Measurements from ENCODE around the gene SMARCA1. TPM values are rescaled to one million over a fixed set of nuclear protein-coding genes. Genes with fewer than 3 reads are reported as not detected.

The SMARCA1 gene
- total and polyA plus RNA-seq, 2 of the 4 experiments (the other 2 are of a cell fraction): 31.0 to 32.8 TPM

- Histone ChIP-seq H3K79me1 (ENCODE audit: low read depth in 1 of 2, low read length in 2 of 2) (no peaks in the 10 kb centered on the region), H4K8ac (ENCODE audit: low read depth in 2 of 2, low read length in 2 of 2) (no peak overlapping the region), H3K9me3 (ENCODE audit: control insufficient read depth, insufficient read depth, low read length) (0 out of 2 replicates have a peak, but pooled peaks cover 3% of the 10 kb centered on the region), H3K4ac (ENCODE audit: low read depth, low read length) (no peak overlapping the region), H3K9ac (ENCODE audit: low read depth, low read length) (no peak overlapping the region), H2BK20ac (ENCODE audit: low read depth, low read length) (no peak overlapping the region), H3K27ac (ENCODE audit: insufficient read depth, low read length) (no peak overlapping the region), H3K23ac (ENCODE audit: low read depth, low read length) (no peak overlapping the region), H2AK5ac (ENCODE audit: low read depth, low read length) (no peak overlapping the region), H3K4me3 (ENCODE audit: insufficient read depth, low read depth, low read length) (no peak overlapping the region), H3K4me2 (ENCODE audit: low read depth, low read length) (no peak overlapping the region), H2BK5ac (ENCODE audit: low read depth, low read length, poor library complexity, severe bottlenecking) (no peak overlapping the region), H4K91ac (ENCODE audit: insufficient read depth, low read depth, low read length) (no peak overlapping the region), H3K56ac (ENCODE audit: extremely low read depth, insufficient read depth, low read length) (no peak overlapping the region), H2AFZ (replicated peaks; ENCODE audit: low read length, poor library complexity) (no peak overlapping the region), H2BK15ac (ENCODE audit: low read depth, low read length) (no peak overlapping the region), H3K18ac (ENCODE audit: low read depth, low read length) (no peak overlapping the region), H2BK120ac (ENCODE audit: low read depth, low read length) (no peak overlapping the region), H4K5ac (ENCODE audit: low read depth, low read length) (no peak overlapping the region), H3K9me1 (ENCODE audit: insufficient read depth, low read length) (no peaks in the 10 kb centered on the region), H3K36me3 (ENCODE audit: control insufficient read depth, insufficient read depth, low read length) (peaks cover 8% of the 10 kb centered on the region; the same call in 1 of the 2 replicates), H3K27me3 (ENCODE audit: control insufficient read depth, insufficient read depth, low read length) (no peaks in the 10 kb centered on the region), H2AK9ac (replicated peaks; ENCODE audit: low read depth, low read length, poor library complexity) (no peak overlapping the region), H3K14ac (replicated peaks; ENCODE audit: low read depth, low read length) (no peak overlapping the region), H3K4me1 (ENCODE audit: control insufficient read depth, insufficient read depth, low read length) (no peaks in the 10 kb centered on the region), H4K20me1 (ENCODE audit: insufficient read depth, low read length) (no peaks in the 10 kb centered on the region)
- in situ Hi-C loops (cut with MboI; ENCODE audit: low sequenced_read_pairs) (no loop called here), intact Hi-C loops (cut with micrococcal nuclease) (no loop called here), dilution Hi-C loops (cut with HindIII; ENCODE audit: low sequenced_read_pairs, unreplicated experiment) (no loop called here)
- WGBS, 2 experiments (ENCODE audit: extremely low coverage in 2 of 2, insufficient read length in 1 of 2): 60% methylated on average over 1 of the region's 1 CpG; no CpG with 5 or more reads in 1 of the 2 experiments
- ATAC-seq (ENCODE audit: low read depth) (no peak), DNase-seq (no peak)
- BruUV-seq (replicated peaks): no TSS peak
- POLR2A ChIA-PET (ENCODE audit: unreplicated experiment): no interaction called here
- TF ChIP-seq BHLHE40 (IDR thresholded peaks at IDR 0.05; ENCODE audit: low read depth, low read length) (no peak), SMC3 (IDR thresholded peaks at IDR 0.05; ENCODE audit: low read depth, low read length) (no peak), FOS (IDR thresholded peaks at IDR 0.05; ENCODE audit: low read depth, low read length) (no peak), RCOR1 (IDR thresholded peaks at IDR 0.05; ENCODE audit: insufficient replicate concordance, low read length) (no peak), RFX5 (IDR thresholded peaks at IDR 0.05; ENCODE audit: low read depth, low read length) (no peak), ELK1 (IDR thresholded peaks at IDR 0.05; ENCODE audit: borderline replicate concordance, low read depth, low read length) (no peak)
- TF ChIP-seq, protein P1, sequence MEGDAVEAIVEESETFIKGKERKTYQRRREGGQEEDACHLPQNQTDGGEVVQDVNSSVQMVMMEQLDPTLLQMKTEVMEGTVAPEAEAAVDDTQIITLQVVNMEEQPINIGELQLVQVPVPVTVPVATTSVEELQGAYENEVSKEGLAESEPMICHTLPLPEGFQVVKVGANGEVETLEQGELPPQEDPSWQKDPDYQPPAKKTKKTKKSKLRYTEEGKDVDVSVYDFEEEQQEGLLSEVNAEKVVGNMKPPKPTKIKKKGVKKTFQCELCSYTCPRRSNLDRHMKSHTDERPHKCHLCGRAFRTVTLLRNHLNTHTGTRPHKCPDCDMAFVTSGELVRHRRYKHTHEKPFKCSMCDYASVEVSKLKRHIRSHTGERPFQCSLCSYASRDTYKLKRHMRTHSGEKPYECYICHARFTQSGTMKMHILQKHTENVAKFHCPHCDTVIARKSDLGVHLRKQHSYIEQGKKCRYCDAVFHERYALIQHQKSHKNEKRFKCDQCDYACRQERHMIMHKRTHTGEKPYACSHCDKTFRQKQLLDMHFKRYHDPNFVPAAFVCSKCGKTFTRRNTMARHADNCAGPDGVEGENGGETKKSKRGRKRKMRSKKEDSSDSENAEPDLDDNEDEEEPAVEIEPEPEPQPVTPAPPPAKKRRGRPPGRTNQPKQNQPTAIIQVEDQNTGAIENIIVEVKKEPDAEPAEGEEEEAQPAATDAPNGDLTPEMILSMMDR (conservative IDR thresholded peaks at IDR 0.05; ENCODE audit: low read depth, low read length): no peak
- CTCF ChIA-PET: no interaction called here
These were observed 96.0 kb downstream of the SMARCA1 start for GRCh38 chrX:129427267-129427666.

All from IMR-90 (cell line).